CD14-positive monocyte (primary cell): ENCODE results near the gene SLC1A7. TPM values are rescaled to one million over a fixed set of nuclear protein-coding genes. Genes with fewer than 3 reads are reported as not detected.

Source experiments
- DNase-seq, 3 donors: peaks; one replicate each; pipeline ENCODE4 v3.0.0-alpha.2; 2011 to 2022
- H2AFZ ChIP-seq: 2 replicates; pipeline ENCODE4 v1.6.0; 2012; ENCODE audit warnings: mild to moderate bottlenecking, low read depth, low read length, inconsistent platforms; ENCODE audit not compliant: insufficient read depth, poor library complexity, severe bottlenecking
- H3K27ac ChIP-seq, 2 donors: 1 replicate in 1 of 2; 2 replicates in 1 of 2; pipeline ENCODE4 v1.5.1; 2012 to 2013; ENCODE audit warnings: low read length in 2 of 2, control low read depth in 1 of 2, inconsistent platforms in 1 of 2, low read depth in 1 of 2, mild to moderate bottlenecking in 1 of 2
- H3K27me3 ChIP-seq, 2 donors: one replicate each; pipeline versions ENCODE4 v1.6.0 to v1.6.1; 2011 to 2013; ENCODE audit warnings: low read length in 2 of 2; ENCODE audit not compliant: control insufficient read depth in 2 of 2, insufficient read depth in 2 of 2
- H3K36me3 ChIP-seq, 2 donors: replicated peaks in 1 of 2; 1 replicate in 1 of 2; 2 replicates in 1 of 2; pipeline versions ENCODE4 v1.5.1 to v1.6.1; 2012 to 2013; ENCODE audit warnings: low read length in 2 of 2, control low read depth in 1 of 2, inconsistent platforms in 1 of 2, mild to moderate bottlenecking in 1 of 2; ENCODE audit not compliant: insufficient read depth in 2 of 2, control insufficient read depth in 1 of 2
- H3K4me1 ChIP-seq, 2 donors: 1 replicate in 1 of 2; 2 replicates in 1 of 2; pipeline versions ENCODE4 v1.5.1 to v1.6.1; 2012 to 2013; ENCODE audit warnings: low read length in 2 of 2, control low read depth in 1 of 2, inconsistent platforms in 1 of 2, mild to moderate bottlenecking in 1 of 2, moderate library complexity in 1 of 2; ENCODE audit not compliant: insufficient read depth in 2 of 2, control insufficient read depth in 1 of 2
- H3K4me2 ChIP-seq: replicated peaks from 2 replicates; pipeline ENCODE3; 2012; ENCODE audit warnings: low read length, moderate library complexity, mild to moderate bottlenecking; ENCODE audit not compliant: poor library complexity, severe bottlenecking; ENCODE audit errors: extremely low read depth
- H3K4me3 ChIP-seq, 3 experiments: fragments of 200-600 bp in 1 of 3; sonication (generic) in 1 of 3; replicated peaks in 1 of 3; 1 replicate in 2 of 3; 2 replicates in 1 of 3; pipeline ENCODE4 v1.5.1; 2011 to 2013; ENCODE audit warnings: low read length in 3 of 3, mild to moderate bottlenecking in 3 of 3, control low read depth in 2 of 3, low read depth in 2 of 3, inconsistent platforms in 1 of 3, moderate library complexity in 1 of 3
- H3K79me2 ChIP-seq: 2 replicates; pipeline ENCODE4 v1.6.0; 2012; ENCODE audit warnings: mild to moderate bottlenecking, control low read depth, inconsistent platforms, low read length, moderate library complexity; ENCODE audit not compliant: insufficient read depth
- H3K9ac ChIP-seq: 2 replicates; pipeline ENCODE4 v1.6.0; 2017; ENCODE audit warnings: low read length, mild to moderate bottlenecking; ENCODE audit not compliant: insufficient read depth, poor library complexity, severe bottlenecking
- H3K9me3 ChIP-seq, 2 donors: replicated peaks in 1 of 2; 1 replicate in 1 of 2; 2 replicates in 1 of 2; pipeline versions ENCODE4 v1.5.1 to v1.6.1; 2012 to 2013; ENCODE audit warnings: low read length in 2 of 2, control low read depth in 1 of 2; ENCODE audit not compliant: control insufficient read depth in 1 of 2, insufficient read depth in 1 of 2
- H4K20me1 ChIP-seq: 2 replicates; pipeline ENCODE4 v1.6.0; 2012; ENCODE audit warnings: mild to moderate bottlenecking, low read length, control low read depth, moderate library complexity; ENCODE audit not compliant: insufficient read depth
- H3K27ac Mint-ChIP-seq, 7 donors: one replicate each; pipeline ENCODE4 v1.8.0; 2020; ENCODE audit warnings: mild to moderate bottlenecking in 7 of 7, mixed read lengths in 7 of 7, moderate library complexity in 6 of 7, inconsistent platforms in 2 of 7
- H3K27me3 Mint-ChIP-seq, 3 donors: one replicate each; pipeline ENCODE4 v1.8.0; 2021 to 2022; ENCODE audit warnings: low read depth in 3 of 3, mild to moderate bottlenecking in 3 of 3, mixed read lengths in 3 of 3, moderate library complexity in 3 of 3, inconsistent platforms in 1 of 3
- H3K36me3 Mint-ChIP-seq, 2 donors: one replicate each; pipeline ENCODE4 v1.8.0; 2020; ENCODE audit warnings: mixed read lengths in 2 of 2, inconsistent platforms in 1 of 2, mild to moderate bottlenecking in 1 of 2
- H3K4me1 Mint-ChIP-seq: one replicate; pipeline ENCODE4 v1.8.0; 2020; ENCODE audit warnings: mild to moderate bottlenecking, mixed read lengths
- H3K4me3 Mint-ChIP-seq, 2 donors: one replicate each; pipeline ENCODE4 v1.8.0; 2020; ENCODE audit warnings: mild to moderate bottlenecking in 2 of 2, mixed read lengths in 2 of 2, moderate library complexity in 1 of 2
- H3K9me3 Mint-ChIP-seq, 7 donors: one replicate each; pipeline ENCODE4 v1.8.0; 2020 to 2022; ENCODE audit warnings: mixed read lengths in 7 of 7, mild to moderate bottlenecking in 6 of 7, moderate library complexity in 6 of 7, inconsistent platforms in 2 of 7
- WGBS: methylation state at CpG from one replicate; pipeline ENCODE4 v1.1.5; 2013; ENCODE audit warnings: missing lambda C conversion rate; ENCODE audit not compliant: insufficient coverage; 5-methylcytosine and 5-hydroxymethylcytosine counted together
- intact Hi-C, 2 donors: fragments of 100-400 bp; cut with micrococcal nuclease; formaldehyde crosslinking; loops; one replicate each; pipeline versions ENCODE4 v1.15.0 to v1.15.1; 2023
- polyA plus RNA-seq, 3 donors: library from polyadenylated mRNA; depleted of rRNA in 1 of 3; unstranded in 2 of 3; stranded (reverse) in 1 of 3; fragments of 300-500 nt in 2 of 3; fragments of >200 nt in 1 of 3; fragmentation: Illumina TruSeq in 2 of 3; gene quantifications; 1 replicate in 2 of 3; 2 replicates in 1 of 3; pipeline ENCODE4 v1.2.3, GENCODE V29; 2012 to 2021
- TF ChIP-seq, protein P1 (sequence below): fragments of 200-600 bp; IDR thresholded peaks from one replicate; pipeline ENCODE4 v1.8.0; 2022; ENCODE audit warnings: antibody characterized with exemption, mild to moderate bottlenecking

SLC1A7 gene
- polyA plus RNA-seq, 3 donors, result not detected

DNA sequence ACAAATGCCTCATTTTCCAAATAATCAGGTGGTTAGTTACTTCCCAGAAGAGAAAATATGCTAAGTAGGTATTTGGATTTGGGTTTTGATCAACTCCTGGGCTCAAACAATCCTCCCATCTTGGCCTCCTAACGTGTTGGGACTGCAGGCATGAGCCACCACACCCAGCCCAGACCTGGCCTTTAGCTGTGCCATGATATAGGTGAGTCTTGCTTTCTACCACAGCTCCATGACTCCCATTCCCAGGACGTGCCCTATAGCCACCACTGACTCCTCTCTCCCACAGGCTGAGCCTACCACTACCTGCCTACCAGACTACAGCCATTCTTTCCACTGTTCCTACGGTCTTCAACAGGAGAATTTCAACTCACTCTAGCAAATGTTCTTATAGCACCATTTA is 1.8 kb upstream of the SLC1A7 start:
- Histone ChIP-seq H3K79me2 (no peaks in the 10 kb centered on the region), H2AFZ (no peak overlapping the region), H3K4me1 (no peaks in the 10 kb centered on the region), H3K27ac (no peak overlapping the region), H3K9me3 (no peaks in the 10 kb centered on the region), H3K4me2 (no peak overlapping the region), H3K36me3 (no peaks in the 10 kb centered on the region), H3K9ac (no peak overlapping the region), H3K4me3 (no peak overlapping the region), H3K27me3 (no peaks in the 10 kb centered on the region), H4K20me1 (no peaks in the 10 kb centered on the region)
- H3K27ac Mint-ChIP-seq, result no peak overlapping the region
- H3K36me3 Mint-ChIP-seq, result no peaks in the 10 kb centered on the region
- H3K4me1 Mint-ChIP-seq, result no peaks in the 10 kb centered on the region
- TF ChIP-seq, protein P1, sequence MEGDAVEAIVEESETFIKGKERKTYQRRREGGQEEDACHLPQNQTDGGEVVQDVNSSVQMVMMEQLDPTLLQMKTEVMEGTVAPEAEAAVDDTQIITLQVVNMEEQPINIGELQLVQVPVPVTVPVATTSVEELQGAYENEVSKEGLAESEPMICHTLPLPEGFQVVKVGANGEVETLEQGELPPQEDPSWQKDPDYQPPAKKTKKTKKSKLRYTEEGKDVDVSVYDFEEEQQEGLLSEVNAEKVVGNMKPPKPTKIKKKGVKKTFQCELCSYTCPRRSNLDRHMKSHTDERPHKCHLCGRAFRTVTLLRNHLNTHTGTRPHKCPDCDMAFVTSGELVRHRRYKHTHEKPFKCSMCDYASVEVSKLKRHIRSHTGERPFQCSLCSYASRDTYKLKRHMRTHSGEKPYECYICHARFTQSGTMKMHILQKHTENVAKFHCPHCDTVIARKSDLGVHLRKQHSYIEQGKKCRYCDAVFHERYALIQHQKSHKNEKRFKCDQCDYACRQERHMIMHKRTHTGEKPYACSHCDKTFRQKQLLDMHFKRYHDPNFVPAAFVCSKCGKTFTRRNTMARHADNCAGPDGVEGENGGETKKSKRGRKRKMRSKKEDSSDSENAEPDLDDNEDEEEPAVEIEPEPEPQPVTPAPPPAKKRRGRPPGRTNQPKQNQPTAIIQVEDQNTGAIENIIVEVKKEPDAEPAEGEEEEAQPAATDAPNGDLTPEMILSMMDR, result no peak
- no peak overlapping the region for H3K4me3 Mint-ChIP-seq
- DNase-seq, result no peak
- intact Hi-C loops, result no loop called here
- H3K9me3 Mint-ChIP-seq, result no peaks in the 10 kb centered on the region
- 0% methylated on average over 1 of the region's 3 CpGs for WGBS
- peaks cover 2 to 7% (median 3%) of the 10 kb centered on the region in 3 donors for H3K27me3 Mint-ChIP-seq

- Histone ChIP-seq H3K27me3 (no peaks in the 10 kb centered on the region), H3K4me1 (no peaks in the 10 kb centered on the region), H3K9ac (no peak overlapping the region), H3K36me3 (no peaks in the 10 kb centered on the region), H4K20me1 (no peaks in the 10 kb centered on the region), H3K79me2 (no peaks in the 10 kb centered on the region), H2AFZ (no peak overlapping the region), H3K4me3 (no peak overlapping the region), H3K27ac (no peak overlapping the region), H3K9me3 (no peaks in the 10 kb centered on the region), H3K4me2 (no peak overlapping the region)
- Mint-ChIP-seq H3K9me3 (peaks cover 0 to 3% (median 0%) of the 10 kb centered on the region in 7 donors), H3K27ac (no peak overlapping the region), H3K4me1 (no peaks in the 10 kb centered on the region), H3K4me3 (no peak overlapping the region), H3K36me3 (no peaks in the 10 kb centered on the region), H3K27me3 (peaks cover 2 to 7% (median 3%) of the 10 kb centered on the region in 3 donors)
- no peak for DNase-seq
- TF ChIP-seq, protein P1, result no peak
- WGBS, result 83% methylated on average over 3 of the region's 4 CpGs
- intact Hi-C loops, result no loop called here
Observed at GRCh38 chr1:53143527-53143926, 1.1 kb upstream of the SLC1A7 start.
